HepG2 (cell line): ENCODE results near the gene PADI1. TPM values are rescaled to one million over a fixed set of nuclear protein-coding genes. Genes with fewer than 3 reads are reported as not detected.

Experiments
- ATAC-seq: fragments of 200-7000 bp; cut with Tn5 transposase; 3 replicates; pipeline ENCODE4 v1.9.1; 2020; ENCODE audit warnings: mild to moderate bottlenecking, moderate library complexity
- BruUV-seq: library from RNA; stranded (reverse); fragments of 400-500 nt; replicated peaks from 2 replicates; lab custom pipeline; 2021; lab: Mats Ljungman, UMichigan
- CTCF ChIA-PET: fragments of 300-600 bp; formaldehyde crosslinking; extraction: SDS; loops from one replicate; lab custom pipeline; 2021; ENCODE audit warnings: low total read pairs, inconsistent platforms, low intra/inter-chr PET ratio; lab: Yijun Ruan, JAX
- POLR2A ChIA-PET: fragments of 350-600 bp; sonication (Branson Sonifier 250); formaldehyde crosslinking; loops from one replicate; lab custom pipeline; 2020; ENCODE audit warnings: antibody characterized with exemption, inconsistent platforms; lab: Yijun Ruan, JAX
- DNase-seq: peaks from one replicate; pipeline ENCODE4 v3.0.0-alpha.2; 2015; ENCODE audit warnings: low spot score
- FAIRE-seq: peaks from 3 replicates; lab custom pipeline; 2011; peaks lifted over from hg19 to GRCh38; lab: Jason Lieb, UNC
- H2AFZ ChIP-seq: one replicate; pipeline ENCODE4 v1.6.1; 2011; ENCODE audit warnings: low read length, inconsistent platforms
- H3K27ac ChIP-seq: fragments of 300-600 bp; 3 replicates; pipeline ENCODE4 v1.8.0; 2011; ENCODE audit warnings: mixed run types, mild to moderate bottlenecking, mixed read lengths, low read length, inconsistent platforms; ENCODE audit not compliant: insufficient read depth; ENCODE audit errors: extremely low read length
- H3K27me3 ChIP-seq, 2 experiments: fragments of 200-600 bp in 1 of 2; 2 replicates in 1 of 2; 3 replicates in 1 of 2; pipeline versions ENCODE4 v1.6.0 to v1.8.0; 2011; ENCODE audit warnings: low read length in 2 of 2, mild to moderate bottlenecking in 2 of 2, moderate library complexity in 2 of 2, inconsistent platforms in 1 of 2; ENCODE audit not compliant: insufficient read depth in 2 of 2, control insufficient read depth in 1 of 2
- H3K36me3 ChIP-seq, 2 experiments: fragments of 200-600 bp in 1 of 2; replicated peaks in 1 of 2; 2 replicates in 1 of 2; 3 replicates in 1 of 2; pipeline versions ENCODE4 v1.5.1 to v1.8.0; 2011; ENCODE audit warnings: low read length in 2 of 2, inconsistent platforms in 1 of 2; ENCODE audit not compliant: insufficient read depth in 2 of 2, control insufficient read depth in 1 of 2
- H3K4me1 ChIP-seq: 2 replicates; pipeline ENCODE4 v1.5.1; 2012; ENCODE audit warnings: low read length, inconsistent platforms; ENCODE audit not compliant: insufficient read depth
- H3K4me2 ChIP-seq: 2 replicates; pipeline ENCODE4 v1.6.0; 2011; ENCODE audit warnings: low read depth, low read length, inconsistent platforms
- H3K4me3 ChIP-seq, 3 experiments: fragments of 200-600 bp in 1 of 3; sonication (generic), shearing (Covaris generic) in 1 of 3; replicated peaks in 1 of 3; 2 replicates each; pipeline ENCODE4 v1.5.1; 2011 to 2016; ENCODE audit warnings: low read length in 3 of 3, inconsistent platforms in 2 of 3, low read depth in 2 of 3, mild to moderate bottlenecking in 2 of 3, control low read depth in 1 of 3, mixed read lengths in 1 of 3; ENCODE audit not compliant: insufficient read depth in 1 of 3
- H3K79me2 ChIP-seq: one replicate; pipeline ENCODE4 v1.6.1; 2011; ENCODE audit warnings: low read length, inconsistent platforms; ENCODE audit not compliant: insufficient read depth
- H3K9ac ChIP-seq: 2 replicates; pipeline ENCODE4 v1.6.0; 2011; ENCODE audit warnings: mild to moderate bottlenecking, low read depth, low read length, inconsistent platforms; ENCODE audit not compliant: insufficient read depth
- H3K9me3 ChIP-seq: 2 replicates; pipeline ENCODE4 v1.5.1; 2012; ENCODE audit warnings: mild to moderate bottlenecking, low read length
- H4K20me1 ChIP-seq: 2 replicates; pipeline ENCODE4 v1.6.0; 2011; ENCODE audit warnings: inconsistent platforms, mild to moderate bottlenecking, low read length, moderate library complexity; ENCODE audit not compliant: insufficient read depth
- BATF2 ChIP-seq: sonication (generic); formaldehyde crosslinking; IDR thresholded peaks from 2 replicates; pipeline ENCODE4 v1.8.0; 2022; ENCODE audit warnings: mild to moderate bottlenecking, missing genetic modification reagents, moderate library complexity
- CENPT ChIP-seq: sonication (generic); formaldehyde crosslinking; IDR thresholded peaks from 2 replicates; pipeline ENCODE4 v1.8.0; 2022; ENCODE audit warnings: low read depth, mild to moderate bottlenecking, moderate library complexity, missing genetic modification reagents
- E2F2 ChIP-seq: sonication (generic); formaldehyde crosslinking; IDR thresholded peaks from 2 replicates; pipeline ENCODE4 v1.4.0; 2020; ENCODE audit warnings: missing genetic modification reagents, borderline replicate concordance
- HMGXB3 ChIP-seq: sonication (generic); formaldehyde crosslinking; IDR thresholded peaks from 2 replicates; pipeline ENCODE4 v1.4.0; 2020; ENCODE audit warnings: missing genetic modification reagents, borderline replicate concordance
- STAT5B ChIP-seq: sonication (generic); formaldehyde crosslinking; IDR thresholded peaks from 2 replicates; pipeline ENCODE4 v1.4.0; 2020; ENCODE audit warnings: missing genetic modification reagents
- TRAFD1 ChIP-seq: sonication (generic); formaldehyde crosslinking; IDR thresholded peaks from 2 replicates; pipeline ENCODE4 v1.5.1; 2020; ENCODE audit warnings: missing genetic modification reagents, mild to moderate bottlenecking, borderline replicate concordance
- ZNF788 ChIP-seq: sonication (generic); formaldehyde crosslinking; IDR thresholded peaks from 2 replicates; pipeline ENCODE4 v1.5.0; 2020; ENCODE audit warnings: mild to moderate bottlenecking, missing genetic modification reagents, borderline replicate concordance
- WGBS: methylation state at CpG from one replicate; pipeline ENCODE4 v1.1.6; 2017; ENCODE audit warnings: low lambda C conversion rate; 5-methylcytosine and 5-hydroxymethylcytosine counted together
- in situ Hi-C: cut with HindIII; loops from 2 replicates; pipeline ENCODE4 v1.10.0; 2017; ENCODE audit warnings: low pct_unique_long_range_greater_than_20kb; ENCODE audit not compliant: extremely low pct_ligation_motif_present
- intact Hi-C: fragments of 100-400 bp; cut with micrococcal nuclease; formaldehyde crosslinking; loops from one replicate; pipeline ENCODE4 v1.10.0; 2022; ENCODE audit not compliant: unreplicated experiment
- polyA plus RNA-seq, 8 experiments: library from polyadenylated mRNA; depleted of rRNA in 3 of 8; stranded (reverse) in 7 of 8; unstranded in 1 of 8; fragments of >200 nt; fragmentation: Illumina TruSeq in 4 of 8; extraction: Trizol in 4 of 8; gene quantifications; 2 replicates each; pipeline versions ENCODE4 v1.2.1 to v1.2.3, GENCODE V29; 2011 to 2016; ENCODE audit warnings: low read depth in 4 of 8, missing spikeins in 1 of 8, mixed read lengths in 1 of 8; ENCODE audit not compliant: insufficient read depth in 1 of 8
- total RNA-seq, 5 experiments: library from RNA; depleted of rRNA; stranded (reverse); fragments of >200 nt; fragmentation: Illumina TruSeq; extraction: Trizol; gene quantifications; 2 replicates each; pipeline ENCODE4 v1.2.3, GENCODE V29; 2016; ENCODE audit warnings: low read depth in 1 of 5

PADI1 gene
- total and polyA plus RNA-seq, 2 of the 13 experiments (the other 11 are each of a cell fraction or from before 2014, with no cell fraction given), result not detected

- DNase-seq, result no peak
- H3K27me3 ChIP-seq, result peaks cover 0 to 11% of the 10 kb centered on the region in 2 experiments; a peak in 2 of 5 replicates
- H3K36me3 ChIP-seq, result no peaks in the 10 kb centered on the region
- no peak for FAIRE-seq
- no peak overlapping the region for H3K4me2 ChIP-seq
- intact Hi-C loops, result no loop called here
- CTCF ChIA-PET, result no interaction called here
- no peak overlapping the region for H3K9ac ChIP-seq
- H3K9me3 ChIP-seq, result no peaks in the 10 kb centered on the region
- no TSS peak for BruUV-seq
- H4K20me1 ChIP-seq, result no peaks in the 10 kb centered on the region
- H3K4me1 ChIP-seq, result no peaks in the 10 kb centered on the region
- ATAC-seq, result no peak
- in situ Hi-C loops, result no loop called here
- WGBS, result no CpG with 5 or more reads among the region's 2 CpGs
- POLR2A ChIA-PET, result no interaction called here
- H3K4me3 ChIP-seq, result no peak overlapping the region
- H3K27ac ChIP-seq, result no peak overlapping the region
- H3K79me2 ChIP-seq, result no peaks in the 10 kb centered on the region
- H2AFZ ChIP-seq, result no peak overlapping the region
- TF ChIP-seq BATF2 (CRISPR knock-in tag), result no peak
Observed at GRCh38 chr1:17207966-17208418, 3.1 kb downstream of the PADI1 start.

- POLR2A ChIA-PET, result no interaction called here
- no peak for ATAC-seq
- Histone ChIP-seq H3K27ac (no peak overlapping the region), H3K4me1 (no peaks in the 10 kb centered on the region), H3K36me3 (no peaks in the 10 kb centered on the region), H3K27me3 (peaks cover 0 to 16% of the 10 kb centered on the region in 2 experiments; a peak in 2 of 5 replicates), H4K20me1 (no peaks in the 10 kb centered on the region), H3K79me2 (no peaks in the 10 kb centered on the region), H3K4me3 (no peak overlapping the region), H3K9ac (no peak overlapping the region), H3K4me2 (no peak overlapping the region), H3K9me3 (no peaks in the 10 kb centered on the region), H2AFZ (no peak overlapping the region)
- BruUV-seq, result no TSS peak
- WGBS, result 44% methylated on average over 3 of the region's 3 CpGs
- FAIRE-seq, result no peak
- CTCF ChIA-PET, result no interaction called here
- in situ Hi-C loops (no loop called here), intact Hi-C loops (no loop called here)
- no peak for DNase-seq
- TF ChIP-seq ZNF788 (CRISPR knock-in tag) (no peak), E2F2 (CRISPR knock-in tag) (no peak), HMGXB3 (CRISPR knock-in tag) (no peak), CENPT (CRISPR knock-in tag) (no peak), TRAFD1 (CRISPR knock-in tag) (no peak), STAT5B (CRISPR knock-in tag) (no peak)
Observed at GRCh38 chr1:17208546-17208945, 3.6 kb downstream of the PADI1 start.
